Fibroblast of skin of right quadriceps (primary cell): ENCODE results near the gene GFOD1.
A peak's percentile ranks its signal among the peaks of the same experiment; 100 is the strongest.

ENCODE experiments used
- DNase-seq: peaks from one replicate; pipeline ENCODE4 v3.0.0-alpha.2; 2013

GFOD1 gene

GRCh38 chr6:13421425-13422059 is 65.9 kb downstream of the GFOD1 start:
- peak; percentile 23 for DNase-seq

GRCh38 chr6:13420269-13420668 is 67.1 kb downstream of the GFOD1 start:
- peak; percentile 31 for DNase-seq

- DNase-seq: no peak
Observed at GRCh38 chr6:13419422-13420195, 67.8 kb downstream of the GFOD1 start.

- DNase-seq: no peak
Observed at GRCh38 chr6:13418844-13419243, 68.6 kb downstream of the GFOD1 start.

GRCh38 chr6:13417954-13418353 is 69.4 kb downstream of the GFOD1 start:
- DNase-seq: no peak

- DNase-seq: no peak
Observed at GRCh38 chr6:13417431-13417830, 70.0 kb downstream of the GFOD1 start.

- no peak for DNase-seq
Observed at GRCh38 chr6:13415283-13415682, 72.1 kb downstream of the GFOD1 start.

GRCh38 chr6:13413900-13414555 is 73.4 kb downstream of the GFOD1 start:
- DNase-seq: no peak

GRCh38 chr6:13413466-13413862 is 73.9 kb downstream of the GFOD1 start:
- DNase-seq: no peak

GRCh38 chr6:13412639-13413465 is 74.5 kb downstream of the GFOD1 start:
- no peak for DNase-seq

GRCh38 chr6:13412211-13412610 is 75.2 kb downstream of the GFOD1 start:
- DNase-seq: no peak

GRCh38 chr6:13411484-13411883 is 75.9 kb downstream of the GFOD1 start:
- no peak for DNase-seq

GRCh38 chr6:13409991-13410390 is 77.4 kb downstream of the GFOD1 start:
- no peak for DNase-seq

GRCh38 chr6:13407709-13408695 is 79.4 kb downstream of the GFOD1 start:
- peak; percentile 74 for DNase-seq

GRCh38 chr6:13407368-13407708 is 80.1 kb downstream of the GFOD1 start:
- no peak for DNase-seq

- DNase-seq: no peak
Observed at GRCh38 chr6:13406781-13407180, 80.6 kb downstream of the GFOD1 start.

GRCh38 chr6:13405961-13406477 is 81.4 kb downstream of the GFOD1 start:
- no peak for DNase-seq

GRCh38 chr6:13404892-13405254 is 82.5 kb downstream of the GFOD1 start:
- no peak for DNase-seq

GRCh38 chr6:13404228-13404891 is 83.0 kb downstream of the GFOD1 start:
- DNase-seq: peak; percentile 58

GRCh38 chr6:13402711-13403110 is 84.7 kb downstream of the GFOD1 start:
- no peak for DNase-seq

- DNase-seq: no peak
Observed at GRCh38 chr6:13400772-13401171, 86.6 kb downstream of the GFOD1 start.
